Nucleus accumbens (tissue), 56 donors: ENCODE results near the gene PKD2.
A peak's percentile ranks its signal among the peaks of the same experiment; 100 is the strongest.
"Not testable (repeated sequence)": the region's sequence is repeated elsewhere in the genome, so short reads cannot be mapped to it uniquely, and the experiment has no call there.

Experiments
- DNase-seq, 56 donors: peaks; one replicate each; lab custom pipeline; 2025; lab: John Stamatoyannopoulos, UW

PKD2 gene

GRCh38 chr4:87985097-87985886 lies 22.1 kb upstream of the PKD2 start:
- peak in 55 of 56 donors; percentile 9 to 88 (median 68) for DNase-seq

DNA sequence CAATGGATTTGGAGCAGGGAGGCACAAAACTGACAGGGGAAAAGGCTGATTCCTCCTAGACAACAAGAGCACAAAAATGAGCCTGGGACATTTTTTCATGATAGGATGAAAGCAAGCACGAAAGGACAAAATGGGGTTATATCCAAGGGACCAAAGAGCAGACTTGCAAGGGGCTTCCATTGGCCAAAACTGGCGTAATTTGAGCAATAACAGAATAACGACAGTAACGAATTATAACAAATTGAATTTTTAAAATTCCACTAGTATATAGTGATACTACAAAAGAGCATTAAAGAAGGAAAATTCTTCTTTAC lies 21.6 kb upstream of the PKD2 start:
- no peak for DNase-seq

GRCh38 chr4:87986508-87986907 lies 20.9 kb upstream of the PKD2 start:
- no peak for DNase-seq

- DNase-seq = no peak
Measured at GRCh38 chr4:87989765-87990164, 17.7 kb upstream of the PKD2 start.

GRCh38 chr4:87995435-87995834 lies 12.0 kb upstream of the PKD2 start:
- no peak for DNase-seq

- not testable (repeated sequence) for DNase-seq
Measured at GRCh38 chr4:87999191-87999691, 8.2 kb upstream of the PKD2 start.

GRCh38 chr4:88001871-88002270 lies 5.6 kb upstream of the PKD2 start:
- DNase-seq = no peak

GRCh38 chr4:88002786-88003185 lies 4.6 kb upstream of the PKD2 start:
- no peak for DNase-seq

DNA sequence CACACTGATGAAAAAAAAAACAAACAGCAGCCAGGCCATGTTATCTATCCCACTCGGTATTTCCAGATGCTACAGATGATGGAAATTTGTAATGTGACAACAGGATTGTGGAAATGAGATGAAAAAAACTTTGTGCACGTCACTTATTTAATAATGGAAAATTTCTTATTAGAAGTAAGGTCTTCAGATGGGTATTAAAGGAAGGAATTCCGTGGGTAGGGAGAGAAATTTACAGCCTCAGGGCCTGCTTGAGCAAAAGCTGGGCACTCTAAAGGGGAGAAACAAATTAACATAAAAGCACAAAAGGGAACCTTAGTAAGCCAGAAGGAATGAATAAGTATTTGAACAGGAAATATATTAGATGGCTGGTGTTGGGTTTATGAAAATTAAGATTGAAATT lies 4.2 kb upstream of the PKD2 start:
- DNase-seq = no peak

DNA sequence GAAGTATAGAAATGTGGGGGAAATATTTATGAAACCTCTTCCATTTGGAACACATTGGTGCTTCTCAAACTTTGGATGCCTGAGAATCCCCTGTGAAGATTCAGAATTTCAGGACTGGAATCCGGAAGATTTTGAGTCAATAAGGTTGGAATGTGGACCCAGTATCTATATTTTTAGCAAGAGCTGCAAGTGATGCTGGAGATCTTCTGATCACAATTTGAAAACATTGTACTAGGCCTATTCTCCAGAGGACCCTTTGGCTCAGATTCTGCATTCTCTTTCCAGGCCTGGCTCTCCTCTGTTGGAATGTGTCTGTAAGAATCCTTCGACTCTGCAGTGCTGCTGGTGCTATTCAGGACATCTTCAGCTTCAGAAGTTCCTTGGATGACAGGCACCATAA lies 2.4 kb upstream of the PKD2 start:
- DNase-seq = no peak

DNA sequence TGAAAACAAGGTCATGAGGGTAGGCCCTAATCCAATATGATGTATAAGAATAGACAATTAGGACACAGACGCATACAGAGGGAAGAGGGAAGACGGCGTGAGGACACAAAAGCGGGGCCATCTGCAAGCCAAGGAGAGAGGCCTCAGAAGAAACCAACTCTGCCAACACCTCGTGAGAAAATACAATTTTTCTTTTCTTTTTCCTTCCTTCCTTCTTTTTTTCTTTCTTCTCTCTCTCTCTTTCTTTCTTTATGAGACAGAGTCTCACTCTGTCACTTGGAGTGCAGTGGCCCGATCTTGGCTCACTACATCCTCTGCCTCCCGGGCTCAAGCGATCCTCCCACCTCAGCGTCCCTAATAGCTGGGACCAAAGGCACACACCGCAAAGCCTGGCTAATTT lies 1.5 kb upstream of the PKD2 start:
- no peak for DNase-seq

DNA sequence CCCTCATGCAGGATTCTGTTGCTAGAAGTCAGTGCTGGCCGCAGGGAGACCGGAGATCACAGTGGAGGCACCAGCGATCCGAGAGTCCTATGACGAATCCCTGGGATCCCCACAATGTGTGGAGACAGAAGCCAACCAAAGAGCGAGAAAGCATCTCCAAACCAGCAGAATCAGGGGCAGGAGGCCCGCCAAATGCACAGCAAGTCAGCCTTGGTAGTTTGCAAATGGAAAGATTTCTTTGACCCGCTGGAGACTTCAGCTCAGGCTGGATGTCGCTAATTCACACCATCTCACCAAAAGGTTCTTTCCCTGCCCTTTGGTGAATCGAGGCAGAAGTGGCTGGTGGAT lies 505 bp upstream of the PKD2 start:
- DNase-seq = peak in 16 of 56 donors; percentile 3 to 60 (median 48)

- DNase-seq = peak in 49 of 56 donors; percentile 5 to 74 (median 39)
Measured at GRCh38 chr4:88008122-88008742, 797 bp downstream of the PKD2 start.

- no peak for DNase-seq
Measured at GRCh38 chr4:88008743-88009171, 1.3 kb downstream of the PKD2 start.

DNA sequence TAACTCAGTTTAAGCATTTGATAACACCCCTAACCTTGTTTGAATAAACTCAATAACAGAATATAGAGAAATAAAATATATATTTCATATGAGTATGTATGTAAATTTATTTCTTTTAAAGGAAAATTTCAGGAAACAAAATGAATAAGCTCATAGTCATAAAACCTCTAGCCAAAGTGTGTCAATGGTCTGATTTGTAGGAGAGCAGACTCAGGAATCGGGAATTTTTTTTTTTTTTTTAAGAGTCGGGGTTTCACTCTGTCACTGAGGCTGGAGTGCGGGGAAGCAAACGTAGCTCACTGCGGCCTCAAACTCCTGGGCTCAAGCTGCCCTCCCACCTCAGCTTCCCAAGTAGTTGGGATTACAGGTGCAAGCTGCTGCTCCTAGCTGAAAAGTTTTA lies 2.4 kb downstream of the PKD2 start:
- DNase-seq = no peak

DNA sequence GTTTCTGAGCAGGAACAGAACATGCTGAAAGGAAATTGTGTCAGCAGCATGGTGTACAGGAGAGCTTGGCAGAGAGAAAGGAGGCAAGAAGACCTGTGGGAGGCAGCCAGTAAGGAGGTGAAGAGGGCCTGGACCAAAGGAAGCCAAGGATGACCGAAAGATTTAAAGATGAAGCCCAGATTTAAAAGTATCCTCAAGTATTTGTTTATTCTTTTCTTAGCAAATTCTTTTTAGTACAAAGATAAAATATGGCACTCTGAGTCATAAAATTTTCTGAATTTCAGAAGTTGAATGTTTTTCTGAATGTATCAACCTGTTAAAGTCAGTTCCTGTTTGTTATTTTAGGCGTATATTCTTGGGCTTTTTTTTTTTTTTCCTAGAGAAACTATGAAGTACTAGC lies 3.5 kb downstream of the PKD2 start:
- DNase-seq = no peak

DNA sequence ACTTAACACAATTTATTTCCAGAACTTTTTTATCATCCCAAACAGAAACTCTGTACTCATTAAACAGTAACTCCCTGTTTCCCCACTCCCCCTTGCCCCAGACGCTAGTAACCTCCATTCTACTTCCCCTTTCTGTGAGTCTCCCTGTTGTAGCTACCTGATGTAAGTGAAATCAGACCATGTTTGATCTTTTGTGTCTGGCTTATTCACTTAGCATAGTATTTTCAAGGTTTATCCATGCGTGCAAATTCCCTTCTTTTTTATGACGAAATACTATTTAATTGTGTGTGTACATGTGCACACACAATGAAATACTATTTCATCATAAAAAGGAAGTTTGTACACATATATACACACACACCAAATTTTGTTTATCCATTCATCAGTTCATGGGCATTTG lies 5.2 kb downstream of the PKD2 start:
- DNase-seq = no peak

DNA sequence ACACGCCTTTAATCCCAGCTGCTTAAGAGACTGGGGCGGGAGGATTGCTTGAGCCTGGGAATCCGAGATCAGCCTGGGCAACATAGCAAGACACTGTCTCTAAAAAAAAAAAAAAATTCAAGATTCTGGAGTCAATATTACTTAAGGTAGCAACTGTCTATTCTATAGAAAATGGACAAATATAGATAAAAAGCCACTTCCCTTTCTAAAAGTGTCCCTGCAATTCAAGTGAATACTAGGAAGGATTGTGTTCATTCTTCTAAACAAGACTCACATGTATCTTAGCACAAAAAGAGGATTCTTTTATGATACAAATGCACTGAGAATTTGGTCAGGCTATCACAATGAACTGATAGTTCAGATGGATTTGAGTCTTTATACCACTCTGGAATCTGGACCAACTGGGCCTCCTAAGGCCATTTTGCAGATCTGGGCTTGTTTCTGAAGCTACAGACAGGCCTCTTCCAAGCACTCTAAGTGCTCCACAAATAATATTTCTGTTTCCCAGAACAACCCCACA lies 7.0 kb downstream of the PKD2 start:
- no peak for DNase-seq

DNA sequence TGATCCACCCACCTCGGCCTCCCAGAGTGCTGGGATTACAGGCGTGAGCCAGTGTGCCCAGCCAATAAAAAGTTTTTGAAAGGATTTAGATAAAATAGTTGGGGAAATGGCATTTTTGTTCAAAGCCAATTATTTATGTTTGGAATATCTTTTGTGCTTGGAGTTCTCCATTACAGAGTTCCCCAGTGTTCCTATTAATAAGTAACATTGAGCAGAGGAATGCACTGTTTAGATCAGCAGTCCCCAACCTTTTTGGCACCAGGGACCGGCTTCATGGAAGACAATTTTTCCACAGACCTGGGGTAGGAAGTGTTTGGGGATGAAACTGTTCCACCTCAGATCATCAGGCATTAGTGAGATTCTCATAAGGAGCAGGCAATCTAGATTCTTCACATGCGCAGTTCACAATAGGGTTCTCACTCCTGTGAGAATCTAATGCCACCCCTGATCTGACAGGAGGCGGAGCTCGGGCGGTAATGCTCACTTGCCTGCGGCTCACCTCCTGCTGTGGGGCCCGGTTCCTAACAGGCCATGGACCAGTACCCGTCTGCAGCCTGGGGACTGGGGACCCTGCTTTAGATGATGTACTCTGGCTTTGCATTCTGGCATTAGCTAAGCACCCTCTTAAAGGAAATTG lies 8.3 kb downstream of the PKD2 start:
- no peak for DNase-seq

DNA sequence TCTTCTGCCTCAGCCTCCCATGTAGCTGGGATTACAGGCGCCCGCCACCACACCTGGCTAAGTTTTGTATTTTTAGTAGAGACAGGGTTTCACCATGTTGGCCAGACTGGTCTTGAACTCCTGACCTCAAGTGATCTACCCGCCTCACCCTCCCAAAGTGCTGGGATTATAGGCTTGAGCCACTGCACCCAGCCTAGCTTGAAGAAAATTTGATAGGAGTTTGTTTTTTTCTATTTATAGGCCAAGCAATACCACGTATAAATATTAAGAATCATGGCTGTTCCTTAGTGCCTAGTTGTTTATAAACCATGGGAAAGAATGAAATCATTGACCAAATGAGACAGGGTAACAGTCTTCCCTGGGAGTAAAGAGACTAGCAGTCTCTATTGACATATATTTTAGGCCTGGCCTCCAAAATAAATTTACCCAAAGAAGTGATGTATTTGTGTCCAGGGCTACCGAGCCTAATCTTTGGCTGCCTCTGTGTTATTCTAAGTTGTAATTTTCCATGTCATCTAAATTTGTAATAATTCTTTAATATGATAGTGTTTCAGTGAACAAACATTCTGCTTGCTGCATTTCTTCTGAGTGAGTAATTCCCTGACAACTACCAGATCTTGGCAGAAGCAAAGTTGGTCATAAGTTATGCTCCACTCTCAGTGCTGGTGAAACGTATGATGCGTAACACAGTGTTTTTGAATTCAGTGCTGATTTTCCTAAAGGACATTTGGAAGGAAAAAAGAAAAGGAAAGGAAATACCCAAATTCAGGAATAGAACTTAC lies 10.3 kb downstream of the PKD2 start:
- DNase-seq = no peak

DNA sequence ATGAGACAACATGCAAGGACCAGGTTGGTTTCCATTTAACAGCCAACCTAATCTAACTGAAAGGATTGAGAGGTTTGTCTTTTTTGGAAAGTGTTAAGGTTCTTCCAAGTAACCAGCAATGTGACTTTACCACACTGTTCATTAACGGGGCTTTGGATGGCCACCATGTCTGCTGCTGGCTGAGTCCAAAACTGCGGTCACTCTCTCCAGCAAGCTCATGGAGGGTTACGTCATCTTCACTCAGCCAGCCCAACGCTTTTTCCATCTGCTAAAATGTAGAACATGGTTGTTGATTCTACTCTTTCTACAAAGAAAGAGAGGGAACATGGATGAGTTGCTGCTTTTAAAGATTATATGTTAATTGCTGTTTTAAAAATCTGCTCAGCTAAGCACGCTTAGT lies 11.0 kb downstream of the PKD2 start:
- DNase-seq = peak in 8 of 56 donors; percentile 6 to 16 (median 8)
